ENCODE data around the gene C12orf42.

The C12orf42 gene

GRCh38 chr12:103331643-103332042 lies 164.1 kb downstream of the C12orf42 start:
- Histone ChIP-seq H3K9ac (ENCODE audit: low read length) (no peak overlapping the region), H3K4me3 (ENCODE audit: low read length) (no peak overlapping the region), H3K36me3 (ENCODE audit: control insufficient read depth, insufficient read depth, low read length, severe bottlenecking) (no peaks in the 10 kb centered on the region), H3K27me3 (replicated peaks; ENCODE audit: control insufficient read depth, insufficient read depth, low read length) (no peaks in the 10 kb centered on the region), H3K9me3 (ENCODE audit: control insufficient read depth, low read length) (peaks cover 4% of the 10 kb centered on the region), H3K4me1 (ENCODE audit: control insufficient read depth, insufficient read depth, low read length) (no peaks in the 10 kb centered on the region)
- no peak for DNase-seq (ENCODE audit: low read depth)

- DNase-seq (ENCODE audit: low read depth): no peak
- Histone ChIP-seq H3K27me3 (replicated peaks; ENCODE audit: control insufficient read depth, insufficient read depth, low read length) (no peaks in the 10 kb centered on the region), H3K36me3 (ENCODE audit: control insufficient read depth, insufficient read depth, low read length, severe bottlenecking) (no peaks in the 10 kb centered on the region), H3K9ac (ENCODE audit: low read length) (no peak overlapping the region), H3K4me1 (ENCODE audit: control insufficient read depth, insufficient read depth, low read length) (no peaks in the 10 kb centered on the region), H3K4me3 (ENCODE audit: low read length) (no peak overlapping the region), H3K9me3 (ENCODE audit: control insufficient read depth, low read length) (no peaks in the 10 kb centered on the region)
These were observed 165.1 kb downstream of the C12orf42 start for GRCh38 chr12:103330672-103331071.

- H3K9ac ChIP-seq (ENCODE audit: low read length): no peak overlapping the region
- no peak overlapping the region for H3K4me3 ChIP-seq (ENCODE audit: low read length)
- no peaks in the 10 kb centered on the region for H3K9me3 ChIP-seq (ENCODE audit: control insufficient read depth, low read length)
- H3K36me3 ChIP-seq (ENCODE audit: control insufficient read depth, insufficient read depth, low read length, severe bottlenecking): no peaks in the 10 kb centered on the region
- no peaks in the 10 kb centered on the region for H3K27me3 ChIP-seq (replicated peaks; ENCODE audit: control insufficient read depth, insufficient read depth, low read length)
- no peaks in the 10 kb centered on the region for H3K4me1 ChIP-seq (ENCODE audit: control insufficient read depth, insufficient read depth, low read length)
- DNase-seq (ENCODE audit: low read depth): no peak
These were observed 168.1 kb downstream of the C12orf42 start for GRCh38 chr12:103327676-103328075.

- Histone ChIP-seq H3K9me3 (ENCODE audit: control insufficient read depth, low read length) (no peaks in the 10 kb centered on the region), H3K36me3 (ENCODE audit: control insufficient read depth, insufficient read depth, low read length, severe bottlenecking) (no peaks in the 10 kb centered on the region), H3K4me3 (ENCODE audit: low read length) (no peak overlapping the region), H3K4me1 (ENCODE audit: control insufficient read depth, insufficient read depth, low read length) (no peaks in the 10 kb centered on the region), H3K27me3 (replicated peaks; ENCODE audit: control insufficient read depth, insufficient read depth, low read length) (no peaks in the 10 kb centered on the region), H3K9ac (ENCODE audit: low read length) (no peak overlapping the region)
- DNase-seq (ENCODE audit: low read depth): no peak
These were observed 169.6 kb downstream of the C12orf42 start for GRCh38 chr12:103326190-103326589.

GRCh38 chr12:103318566-103318965 lies 177.2 kb downstream of the C12orf42 start:
- DNase-seq (ENCODE audit: low read depth): no peak
- H3K9ac ChIP-seq (ENCODE audit: low read length): no peak overlapping the region

GRCh38 chr12:103317220-103317619 lies 178.5 kb downstream of the C12orf42 start:
- H3K9ac ChIP-seq (ENCODE audit: low read length): no peak overlapping the region
- H3K9me3 ChIP-seq (ENCODE audit: control insufficient read depth, low read length): peaks cover 5% of the 10 kb centered on the region
- DNase-seq (ENCODE audit: low read depth): no peak

More at GRCh38 chr12:103318566-103318965, 177.2 kb downstream of the C12orf42 start:
- Histone ChIP-seq H3K27me3 (replicated peaks; ENCODE audit: control insufficient read depth, insufficient read depth, low read length) (no peaks in the 10 kb centered on the region), H3K4me3 (ENCODE audit: low read length) (no peak overlapping the region), H3K36me3 (ENCODE audit: control insufficient read depth, insufficient read depth, low read length, severe bottlenecking) (no peaks in the 10 kb centered on the region), H3K9me3 (ENCODE audit: control insufficient read depth, low read length) (peaks cover 5% of the 10 kb centered on the region), H3K4me1 (ENCODE audit: control insufficient read depth, insufficient read depth, low read length) (no peaks in the 10 kb centered on the region)

GRCh38 chr12:103314786-103315185 lies 181.0 kb downstream of the C12orf42 start:
- no peaks in the 10 kb centered on the region for H3K27me3 ChIP-seq (replicated peaks; ENCODE audit: control insufficient read depth, insufficient read depth, low read length)
- no peak overlapping the region for H3K4me3 ChIP-seq (ENCODE audit: low read length)
- no peak for DNase-seq (ENCODE audit: low read depth)
- H3K36me3 ChIP-seq (ENCODE audit: control insufficient read depth, insufficient read depth, low read length, severe bottlenecking): no peaks in the 10 kb centered on the region
- no peaks in the 10 kb centered on the region for H3K4me1 ChIP-seq (ENCODE audit: control insufficient read depth, insufficient read depth, low read length)
- no peak overlapping the region for H3K9ac ChIP-seq (ENCODE audit: low read length)
- H3K9me3 ChIP-seq (ENCODE audit: control insufficient read depth, low read length): peaks cover 5% of the 10 kb centered on the region

More at GRCh38 chr12:103317220-103317619, 178.5 kb downstream of the C12orf42 start:
- Histone ChIP-seq H3K4me3 (ENCODE audit: low read length) (no peak overlapping the region), H3K27me3 (replicated peaks; ENCODE audit: control insufficient read depth, insufficient read depth, low read length) (no peaks in the 10 kb centered on the region), H3K4me1 (ENCODE audit: control insufficient read depth, insufficient read depth, low read length) (no peaks in the 10 kb centered on the region), H3K36me3 (ENCODE audit: control insufficient read depth, insufficient read depth, low read length, severe bottlenecking) (no peaks in the 10 kb centered on the region)

GRCh38 chr12:103313894-103314293 lies 181.9 kb downstream of the C12orf42 start:
- Histone ChIP-seq H3K36me3 (ENCODE audit: control insufficient read depth, insufficient read depth, low read length, severe bottlenecking) (no peaks in the 10 kb centered on the region), H3K9ac (ENCODE audit: low read length) (no peak overlapping the region), H3K4me1 (ENCODE audit: control insufficient read depth, insufficient read depth, low read length) (no peaks in the 10 kb centered on the region), H3K27me3 (replicated peaks; ENCODE audit: control insufficient read depth, insufficient read depth, low read length) (no peaks in the 10 kb centered on the region), H3K9me3 (ENCODE audit: control insufficient read depth, low read length) (peaks cover 5% of the 10 kb centered on the region), H3K4me3 (ENCODE audit: low read length) (no peak overlapping the region)
- no peak for DNase-seq (ENCODE audit: low read depth)

- no peak for DNase-seq (ENCODE audit: low read depth)
- Histone ChIP-seq H3K9ac (ENCODE audit: low read length) (no peak overlapping the region), H3K36me3 (ENCODE audit: control insufficient read depth, insufficient read depth, low read length, severe bottlenecking) (no peaks in the 10 kb centered on the region), H3K9me3 (ENCODE audit: control insufficient read depth, low read length) (peaks cover 5% of the 10 kb centered on the region), H3K4me3 (ENCODE audit: low read length) (no peak overlapping the region), H3K27me3 (replicated peaks; ENCODE audit: control insufficient read depth, insufficient read depth, low read length) (no peaks in the 10 kb centered on the region), H3K4me1 (ENCODE audit: control insufficient read depth, insufficient read depth, low read length) (no peaks in the 10 kb centered on the region)
These were observed 182.9 kb downstream of the C12orf42 start for GRCh38 chr12:103312742-103313354.

- Histone ChIP-seq H3K36me3 (ENCODE audit: control insufficient read depth, insufficient read depth, low read length, severe bottlenecking) (no peaks in the 10 kb centered on the region), H3K4me3 (ENCODE audit: low read length) (no peak overlapping the region), H3K4me1 (ENCODE audit: control insufficient read depth, insufficient read depth, low read length) (no peaks in the 10 kb centered on the region), H3K9me3 (ENCODE audit: control insufficient read depth, low read length) (peaks cover 5% of the 10 kb centered on the region), H3K27me3 (replicated peaks; ENCODE audit: control insufficient read depth, insufficient read depth, low read length) (no peaks in the 10 kb centered on the region), H3K9ac (ENCODE audit: low read length) (no peak overlapping the region)
- no peak for DNase-seq (ENCODE audit: low read depth)
These were observed 185.1 kb downstream of the C12orf42 start for GRCh38 chr12:103310546-103311270.

- Histone ChIP-seq H3K9ac (ENCODE audit: low read length) (no peak overlapping the region), H3K4me3 (ENCODE audit: low read length) (no peak overlapping the region), H3K36me3 (ENCODE audit: control insufficient read depth, insufficient read depth, low read length, severe bottlenecking) (no peaks in the 10 kb centered on the region), H3K9me3 (ENCODE audit: control insufficient read depth, low read length) (no peaks in the 10 kb centered on the region), H3K27me3 (replicated peaks; ENCODE audit: control insufficient read depth, insufficient read depth, low read length) (no peaks in the 10 kb centered on the region), H3K4me1 (ENCODE audit: control insufficient read depth, insufficient read depth, low read length) (no peaks in the 10 kb centered on the region)
- DNase-seq (ENCODE audit: low read depth): no peak
These were observed 187.4 kb downstream of the C12orf42 start for GRCh38 chr12:103308396-103308795.

All from adipocyte (in vitro differentiated cells).